ENCODE data around the gene DNAH1.

Gene DNAH1

DNA sequence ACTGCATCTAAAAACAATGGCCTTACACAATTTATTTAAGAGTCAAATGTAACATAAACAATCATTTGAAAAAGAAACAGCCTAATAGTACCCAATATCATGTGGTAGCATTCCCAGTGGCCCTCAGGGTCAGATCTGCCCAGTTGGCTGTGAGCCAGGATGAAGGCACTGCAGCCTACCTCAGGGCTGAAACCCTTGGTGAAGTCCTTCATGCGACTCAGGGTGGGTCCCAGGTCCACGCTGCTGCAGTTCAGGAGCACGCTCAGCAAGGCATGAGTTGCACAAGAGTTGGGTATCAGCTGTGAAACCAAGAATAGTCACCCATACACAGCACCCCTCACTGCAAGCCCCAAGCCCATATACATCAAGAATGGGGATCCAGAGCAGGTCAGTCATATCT, 91.7 kb downstream of the DNAH1 start:
- H3K27me3 ChIP-seq (ENCODE audit: control insufficient read depth, insufficient read depth, low read length) = no peaks in the 10 kb centered on the region
- no peak overlapping the region for H3K4me3 ChIP-seq (ENCODE audit: low read depth, low read length)
- peaks cover 6% of the 10 kb centered on the region; the same call in 1 of the 2 replicates for H3K4me1 ChIP-seq (ENCODE audit: control insufficient read depth, insufficient read depth, low read length)
- no peak overlapping the region for H3K27ac ChIP-seq (ENCODE audit: low read depth, low read length)
- no peaks in the 10 kb centered on the region for H3K9me3 ChIP-seq (ENCODE audit: control insufficient read depth, insufficient read depth, low read depth, low read length)
- H3K9ac ChIP-seq (ENCODE audit: low read length) = no peak overlapping the region
- H3K36me3 ChIP-seq (ENCODE audit: control insufficient read depth, insufficient read depth, low read length) = peaks cover 59% of the 10 kb centered on the region

DNA sequence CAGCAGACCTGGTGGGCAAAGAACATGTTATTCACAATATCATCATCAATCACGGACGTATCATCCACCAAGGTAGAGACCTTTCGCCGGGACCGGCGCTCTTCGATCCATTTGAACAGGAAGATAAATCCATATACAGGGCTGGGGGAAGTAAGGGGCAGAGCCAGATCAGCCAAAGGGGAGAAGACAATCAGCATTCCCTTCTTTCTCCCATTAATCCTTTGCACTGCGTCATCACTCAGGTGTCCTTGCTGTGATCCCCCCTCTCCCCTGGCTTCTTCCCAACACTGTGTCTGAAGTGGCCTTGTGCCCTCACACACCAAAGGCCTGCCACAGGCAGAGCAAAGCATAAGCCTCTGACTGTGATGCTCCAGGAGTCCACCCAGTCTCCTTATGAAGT, 92.3 kb downstream of the DNAH1 start:
- Histone ChIP-seq H3K4me1 (ENCODE audit: control insufficient read depth, insufficient read depth, low read length) (peaks cover 6% of the 10 kb centered on the region; the same call in 1 of the 2 replicates), H3K27me3 (ENCODE audit: control insufficient read depth, insufficient read depth, low read length) (no peaks in the 10 kb centered on the region), H3K27ac (ENCODE audit: low read depth, low read length) (no peak overlapping the region), H3K9ac (ENCODE audit: low read length) (no peak overlapping the region), H3K36me3 (ENCODE audit: control insufficient read depth, insufficient read depth, low read length) (peaks cover 57% of the 10 kb centered on the region), H3K9me3 (ENCODE audit: control insufficient read depth, insufficient read depth, low read depth, low read length) (no peaks in the 10 kb centered on the region), H3K4me3 (ENCODE audit: low read depth, low read length) (no peak overlapping the region; the same call in 1 of the 2 replicates)

DNA sequence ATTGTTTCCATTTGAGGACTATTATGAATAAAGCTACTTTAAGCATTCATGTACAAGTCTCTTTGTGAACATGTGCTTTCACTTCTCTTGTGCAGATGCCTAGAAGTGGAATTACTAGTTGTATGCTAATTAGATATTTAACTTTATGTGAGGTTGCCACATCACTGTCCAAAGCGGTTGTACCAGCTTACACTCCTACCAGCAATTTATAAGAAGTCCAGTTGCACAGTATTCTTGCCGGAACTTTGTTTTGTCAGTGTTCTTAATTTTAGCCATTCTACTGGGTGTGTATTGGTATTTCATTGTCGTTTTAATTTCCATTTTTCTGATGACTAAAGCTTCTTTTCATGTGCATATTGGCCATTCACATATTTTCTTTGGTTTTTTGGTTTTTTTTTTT, 99.7 kb downstream of the DNAH1 start:
- Histone ChIP-seq H3K4me1 (ENCODE audit: control insufficient read depth, insufficient read depth, low read length) (peaks cover 6% of the 10 kb centered on the region; the same call in 1 of the 2 replicates), H3K27me3 (ENCODE audit: control insufficient read depth, insufficient read depth, low read length) (no peaks in the 10 kb centered on the region), H3K9ac (ENCODE audit: low read length) (no peak overlapping the region), H3K36me3 (ENCODE audit: control insufficient read depth, insufficient read depth, low read length) (peaks cover 14% of the 10 kb centered on the region; the same call in 1 of the 2 replicates), H3K9me3 (ENCODE audit: control insufficient read depth, insufficient read depth, low read depth, low read length) (no peaks in the 10 kb centered on the region), H3K4me3 (ENCODE audit: low read depth, low read length) (no peak overlapping the region), H3K27ac (ENCODE audit: low read depth, low read length) (no peak overlapping the region)

DNA sequence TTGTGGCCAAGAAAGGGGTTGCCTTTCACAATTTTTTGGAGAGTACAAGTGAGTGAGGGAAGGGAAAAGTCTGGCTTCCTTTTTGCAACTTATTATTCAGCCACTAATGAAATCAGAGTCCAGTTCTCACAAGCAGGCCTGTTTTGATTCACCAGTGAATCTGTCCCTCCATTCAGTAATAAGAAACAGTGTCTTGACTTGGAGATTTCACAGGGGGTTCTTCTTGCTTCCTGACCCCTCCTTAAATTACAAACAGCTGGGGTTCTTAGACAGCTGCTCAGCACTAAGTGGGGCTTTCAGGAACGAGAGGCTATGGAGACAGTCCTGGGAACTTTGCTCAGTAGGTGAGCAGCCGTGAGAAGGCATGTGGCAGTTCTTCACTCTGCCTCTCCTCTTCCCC, 104.3 kb downstream of the DNAH1 start:
- H3K36me3 ChIP-seq (ENCODE audit: control insufficient read depth, insufficient read depth, low read length) = peaks cover 9% of the 10 kb centered on the region; the same call in 1 of the 2 replicates
- H3K27me3 ChIP-seq (ENCODE audit: control insufficient read depth, insufficient read depth, low read length) = no peaks in the 10 kb centered on the region
- no peaks in the 10 kb centered on the region for H3K4me1 ChIP-seq (ENCODE audit: control insufficient read depth, insufficient read depth, low read length)
- H3K9me3 ChIP-seq (ENCODE audit: control insufficient read depth, insufficient read depth, low read depth, low read length) = no peaks in the 10 kb centered on the region
- no peak overlapping the region for H3K9ac ChIP-seq (ENCODE audit: low read length)
- no peak overlapping the region for H3K4me3 ChIP-seq (ENCODE audit: low read depth, low read length)
- no peak overlapping the region for H3K27ac ChIP-seq (ENCODE audit: low read depth, low read length)

DNA sequence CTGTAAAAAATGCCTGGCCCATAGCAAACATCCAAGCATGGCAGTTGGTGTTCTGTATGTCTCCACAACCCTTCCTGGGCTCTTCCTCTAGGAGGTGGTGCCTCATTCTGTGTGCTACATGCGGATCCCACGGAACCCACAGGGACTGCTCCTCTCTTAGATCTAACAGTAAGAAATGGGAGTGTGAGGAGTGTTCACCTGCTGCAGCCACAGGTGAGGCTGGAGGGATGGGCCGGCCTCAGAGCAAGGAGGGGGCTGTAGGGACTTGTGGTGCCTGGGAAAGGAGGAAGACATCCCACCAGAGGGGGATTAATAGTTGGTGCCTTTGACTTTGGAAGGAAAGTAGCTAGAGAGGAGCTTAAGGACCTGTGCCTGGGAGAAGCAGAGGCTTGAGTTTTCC, 106.5 kb downstream of the DNAH1 start:
- no peaks in the 10 kb centered on the region for H3K27me3 ChIP-seq (ENCODE audit: control insufficient read depth, insufficient read depth, low read length)
- no peak overlapping the region for H3K9ac ChIP-seq (ENCODE audit: low read length)
- H3K4me3 ChIP-seq (ENCODE audit: low read depth, low read length) = no peak overlapping the region
- no peaks in the 10 kb centered on the region for H3K4me1 ChIP-seq (ENCODE audit: control insufficient read depth, insufficient read depth, low read length)
- H3K36me3 ChIP-seq (ENCODE audit: control insufficient read depth, insufficient read depth, low read length) = 0 out of 2 replicates have a peak, but pooled peaks cover 4% of the 10 kb centered on the region
- no peaks in the 10 kb centered on the region for H3K9me3 ChIP-seq (ENCODE audit: control insufficient read depth, insufficient read depth, low read depth, low read length)
- no peak overlapping the region for H3K27ac ChIP-seq (ENCODE audit: low read depth, low read length)

DNA sequence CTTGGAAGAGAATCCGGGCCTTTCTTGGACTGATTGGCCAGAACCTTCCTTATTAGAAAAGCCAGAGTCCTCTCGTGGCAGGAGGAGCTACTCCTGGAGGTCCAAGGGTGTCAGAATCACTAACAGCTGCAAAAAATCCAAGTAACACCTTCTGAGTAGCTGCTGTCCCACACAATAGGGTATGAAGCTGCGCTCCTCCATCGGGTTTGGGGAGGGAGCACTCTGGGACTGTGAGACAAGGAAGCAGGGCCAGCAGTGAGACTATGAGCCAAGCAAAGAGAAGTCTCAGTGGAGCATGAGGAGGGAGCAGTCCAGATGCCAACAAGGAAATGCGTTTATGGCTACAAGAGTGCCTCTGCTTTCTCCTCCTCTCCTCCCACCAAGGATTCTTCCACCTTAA, 107.1 kb downstream of the DNAH1 start:
- Histone ChIP-seq H3K9me3 (ENCODE audit: control insufficient read depth, insufficient read depth, low read depth, low read length) (no peaks in the 10 kb centered on the region), H3K4me1 (ENCODE audit: control insufficient read depth, insufficient read depth, low read length) (no peaks in the 10 kb centered on the region), H3K27me3 (ENCODE audit: control insufficient read depth, insufficient read depth, low read length) (no peaks in the 10 kb centered on the region), H3K36me3 (ENCODE audit: control insufficient read depth, insufficient read depth, low read length) (0 out of 2 replicates have a peak, but pooled peaks cover 4% of the 10 kb centered on the region), H3K27ac (ENCODE audit: low read depth, low read length) (no peak overlapping the region), H3K4me3 (ENCODE audit: low read depth, low read length) (no peak overlapping the region), H3K9ac (ENCODE audit: low read length) (no peak overlapping the region)

DNA sequence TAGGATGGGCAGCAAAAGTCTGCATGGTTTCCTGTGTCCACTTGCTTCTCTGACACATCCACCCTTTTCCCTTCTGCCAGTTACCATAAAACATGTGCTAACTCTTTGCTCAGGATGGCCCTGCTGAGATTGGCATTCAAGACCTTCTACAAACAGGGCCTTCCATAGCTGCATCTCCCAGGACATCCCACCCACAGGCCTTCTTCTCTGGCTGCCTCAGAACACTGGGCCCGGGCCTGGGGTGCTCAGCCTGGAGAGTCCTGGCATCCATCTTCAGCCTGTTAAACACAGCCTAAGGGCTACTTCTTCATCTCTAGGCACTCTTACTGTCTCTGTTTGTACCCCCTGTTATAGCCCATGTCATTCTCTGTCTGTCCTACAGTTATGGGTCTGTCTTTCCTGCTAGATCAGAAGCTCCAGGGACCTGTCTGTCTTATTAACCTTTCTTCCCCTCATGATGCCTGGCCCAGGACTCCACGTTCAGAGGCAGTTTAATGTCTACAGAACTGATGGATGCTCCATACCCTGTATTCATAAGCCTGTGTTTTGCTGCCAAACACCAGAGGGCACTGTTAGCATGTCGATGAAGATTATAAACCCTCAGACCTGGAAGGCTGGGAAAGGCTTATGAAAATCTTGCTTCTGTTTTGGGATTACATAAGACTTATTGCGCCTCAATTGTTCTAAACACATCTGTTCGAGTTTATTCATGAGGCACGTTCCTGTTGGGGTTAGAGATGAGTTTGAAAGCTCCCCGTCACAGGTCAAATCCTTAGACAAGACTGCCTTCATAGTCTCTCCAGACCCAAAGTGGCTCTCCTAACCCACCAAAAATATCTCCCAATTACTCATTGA, 112.3 kb downstream of the DNAH1 start:
- H3K4me1 ChIP-seq (ENCODE audit: control insufficient read depth, insufficient read depth, low read length) = no peaks in the 10 kb centered on the region
- H3K4me3 ChIP-seq (ENCODE audit: low read depth, low read length) = no peak overlapping the region
- H3K9me3 ChIP-seq (ENCODE audit: control insufficient read depth, insufficient read depth, low read depth, low read length) = no peaks in the 10 kb centered on the region
- H3K27ac ChIP-seq (ENCODE audit: low read depth, low read length) = no peak overlapping the region
- no peak overlapping the region for H3K9ac ChIP-seq (ENCODE audit: low read length)
- no peaks in the 10 kb centered on the region for H3K27me3 ChIP-seq (ENCODE audit: control insufficient read depth, insufficient read depth, low read length)
- no peaks in the 10 kb centered on the region for H3K36me3 ChIP-seq (ENCODE audit: control insufficient read depth, insufficient read depth, low read length)

DNA sequence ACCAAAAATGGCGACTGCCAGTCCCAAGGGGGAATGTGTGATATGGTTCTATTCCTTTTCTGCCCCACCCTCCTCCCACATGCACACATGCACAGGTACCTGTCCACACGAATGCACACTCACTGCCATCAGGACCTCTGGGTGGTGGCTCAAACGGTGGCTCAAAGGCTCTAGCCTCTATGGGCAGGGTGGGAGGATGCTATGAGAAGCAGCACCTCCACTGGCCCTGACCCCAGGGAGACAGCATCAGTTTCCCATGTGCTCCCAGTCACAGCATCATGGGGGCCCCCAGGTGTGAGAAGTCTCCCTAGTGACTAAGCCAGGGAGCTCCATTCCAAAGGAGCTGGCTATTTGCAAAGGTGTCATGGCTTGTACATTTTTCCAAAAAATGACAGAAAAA, 112.9 kb downstream of the DNAH1 start:
- no peak overlapping the region for H3K9ac ChIP-seq (ENCODE audit: low read length)
- H3K9me3 ChIP-seq (ENCODE audit: control insufficient read depth, insufficient read depth, low read depth, low read length) = no peaks in the 10 kb centered on the region
- H3K36me3 ChIP-seq (ENCODE audit: control insufficient read depth, insufficient read depth, low read length) = no peaks in the 10 kb centered on the region
- H3K4me3 ChIP-seq (ENCODE audit: low read depth, low read length) = no peak overlapping the region
- no peaks in the 10 kb centered on the region for H3K4me1 ChIP-seq (ENCODE audit: control insufficient read depth, insufficient read depth, low read length)
- no peaks in the 10 kb centered on the region for H3K27me3 ChIP-seq (ENCODE audit: control insufficient read depth, insufficient read depth, low read length)
- no peak overlapping the region for H3K27ac ChIP-seq (ENCODE audit: low read depth, low read length)

DNA sequence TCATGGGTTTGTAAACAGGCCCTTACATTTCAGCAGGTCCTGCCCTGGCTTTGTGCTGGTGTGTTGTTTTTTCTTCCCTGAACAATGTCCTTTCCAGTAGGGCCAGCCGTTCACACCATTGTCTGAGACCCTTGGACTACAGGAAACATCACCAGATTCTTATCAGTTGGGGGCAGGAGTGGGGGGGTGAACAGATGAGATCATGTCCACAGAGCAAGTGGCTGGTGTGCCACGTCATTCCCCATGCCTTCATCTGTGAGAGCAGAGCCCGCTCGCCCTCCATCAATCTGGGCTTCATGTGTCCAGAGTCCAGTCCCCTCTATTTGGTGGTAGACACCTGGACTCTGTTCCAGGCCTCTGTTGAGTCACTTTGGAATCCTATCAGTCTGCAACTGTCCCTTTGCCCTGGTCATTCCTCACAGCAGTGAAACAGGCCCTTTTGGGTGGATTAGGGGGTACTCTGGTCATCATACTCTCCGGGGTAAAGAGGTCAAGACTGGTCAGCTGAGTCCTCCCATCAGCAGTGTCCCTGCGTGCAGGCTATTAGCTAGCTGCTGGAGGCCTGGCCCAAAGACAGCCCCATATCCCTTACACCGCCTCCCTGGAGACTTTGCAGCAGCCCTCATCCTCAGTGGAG, 113.8 kb downstream of the DNAH1 start:
- no peak overlapping the region for H3K4me3 ChIP-seq (ENCODE audit: low read depth, low read length)
- H3K36me3 ChIP-seq (ENCODE audit: control insufficient read depth, insufficient read depth, low read length) = no peaks in the 10 kb centered on the region
- H3K27ac ChIP-seq (ENCODE audit: low read depth, low read length) = no peak overlapping the region
- H3K9ac ChIP-seq (ENCODE audit: low read length) = no peak overlapping the region
- no peaks in the 10 kb centered on the region for H3K4me1 ChIP-seq (ENCODE audit: control insufficient read depth, insufficient read depth, low read length)
- H3K27me3 ChIP-seq (ENCODE audit: control insufficient read depth, insufficient read depth, low read length) = no peaks in the 10 kb centered on the region
- no peaks in the 10 kb centered on the region for H3K9me3 ChIP-seq (ENCODE audit: control insufficient read depth, insufficient read depth, low read depth, low read length)

DNA sequence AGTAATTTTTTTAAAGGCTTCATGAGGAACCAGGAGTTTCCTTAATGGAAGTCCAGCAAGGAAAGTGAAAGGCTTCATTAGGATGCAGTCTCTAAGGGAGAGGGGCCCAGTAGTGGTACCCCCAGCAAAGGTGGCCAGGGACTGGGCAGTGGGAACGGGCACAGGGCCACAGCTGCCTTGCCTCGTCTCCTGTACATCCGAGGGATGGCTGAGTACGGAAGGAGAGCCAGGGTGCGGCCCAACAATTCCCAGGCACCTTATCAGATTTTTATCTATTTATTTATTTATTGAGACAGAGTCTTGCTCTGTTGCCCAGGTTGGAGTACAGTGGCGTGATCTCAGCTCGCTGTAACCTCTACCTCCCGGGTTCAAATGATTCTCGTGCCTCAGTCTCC, 114.3 kb downstream of the DNAH1 start:
- no peak overlapping the region for H3K27ac ChIP-seq (ENCODE audit: low read depth, low read length)
- H3K4me1 ChIP-seq (ENCODE audit: control insufficient read depth, insufficient read depth, low read length) = no peaks in the 10 kb centered on the region
- no peaks in the 10 kb centered on the region for H3K36me3 ChIP-seq (ENCODE audit: control insufficient read depth, insufficient read depth, low read length)
- H3K9ac ChIP-seq (ENCODE audit: low read length) = no peak overlapping the region
- no peaks in the 10 kb centered on the region for H3K9me3 ChIP-seq (ENCODE audit: control insufficient read depth, insufficient read depth, low read depth, low read length)
- no peak overlapping the region for H3K4me3 ChIP-seq (ENCODE audit: low read depth, low read length)
- no peaks in the 10 kb centered on the region for H3K27me3 ChIP-seq (ENCODE audit: control insufficient read depth, insufficient read depth, low read length)

DNA sequence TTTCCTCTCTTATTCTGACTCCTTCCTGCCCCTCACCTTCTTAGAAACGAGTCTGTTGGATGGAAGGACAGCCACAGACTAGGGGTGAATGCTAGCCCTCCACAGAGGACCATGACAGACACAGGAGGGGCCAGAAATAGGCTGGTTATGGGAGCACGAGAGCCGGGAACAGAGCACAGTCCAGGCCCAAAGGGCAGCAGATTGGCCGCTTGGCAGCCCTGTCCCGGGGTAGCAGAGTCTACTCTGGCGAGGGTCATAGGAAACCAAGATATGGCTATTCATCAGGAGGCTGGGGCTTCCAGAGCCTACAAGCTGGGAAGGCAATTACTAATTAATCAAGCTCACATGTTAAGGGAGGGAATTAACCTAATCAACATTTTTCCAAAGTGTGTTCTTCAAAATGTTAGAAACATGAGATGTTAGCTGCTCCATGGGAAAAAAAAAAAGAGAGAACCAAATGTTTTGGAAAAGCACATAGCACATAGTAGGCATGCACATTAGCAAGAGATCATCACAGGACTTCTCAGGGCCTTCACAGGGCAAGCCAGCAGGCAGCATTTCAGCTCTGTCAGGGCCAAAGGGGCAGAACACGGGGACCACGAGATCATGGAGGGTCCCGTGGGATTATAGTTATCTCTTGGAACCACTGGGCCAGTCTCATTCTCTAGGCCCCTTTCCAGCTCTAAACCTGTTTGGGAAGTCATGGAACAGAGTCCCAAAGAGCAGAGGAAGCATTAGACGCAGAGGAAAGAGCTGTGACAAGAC, 115.5 kb downstream of the DNAH1 start:
- Histone ChIP-seq H3K27ac (ENCODE audit: low read depth, low read length) (no peak overlapping the region), H3K36me3 (ENCODE audit: control insufficient read depth, insufficient read depth, low read length) (no peaks in the 10 kb centered on the region), H3K27me3 (ENCODE audit: control insufficient read depth, insufficient read depth, low read length) (no peaks in the 10 kb centered on the region), H3K9me3 (ENCODE audit: control insufficient read depth, insufficient read depth, low read depth, low read length) (no peaks in the 10 kb centered on the region), H3K4me1 (ENCODE audit: control insufficient read depth, insufficient read depth, low read length) (no peaks in the 10 kb centered on the region), H3K4me3 (ENCODE audit: low read depth, low read length) (no peak overlapping the region), H3K9ac (ENCODE audit: low read length) (no peak overlapping the region)
